A673 (cell line): ENCODE measurements around the gene DENND5A.

Experiments
- CTCF ChIP-seq: fragments of 300-800, 200-600 bp; sonication (generic); conservative IDR thresholded peaks from 2 replicates; pipeline ENCODE4 v1.5.1; 2017; ENCODE audit warnings: low read depth, mild to moderate bottlenecking, antibody characterized with exemption, low read length, moderate library complexity, mixed read lengths
- EZH2 ChIP-seq: fragments of 200-600 bp; sonication (generic); IDR thresholded peaks from 2 replicates; pipeline ENCODE4 v1.6.1; 2017; ENCODE audit warnings: borderline replicate concordance, low read depth, mild to moderate bottlenecking, mixed read lengths, antibody characterized with exemption, low read length; ENCODE audit not compliant: poor library complexity, severe bottlenecking

- TF ChIP-seq CTCF: no peak
- no peak for TF ChIP-seq EZH2
Measured at GRCh38 chr11:9314291-9315077, 49.3 kb upstream of the DENND5A start, which contains the start of gene TMEM41B.
